Vagina (tissue), 2 donors: Measurements from ENCODE around the gene SEMA4A.

Experiments
- POLR2A ChIP-seq, 2 donors: fragments of 450-650 bp; IDR thresholded peaks; one replicate each; pipeline ENCODE4 v1.6.1; 2017; ENCODE audit warnings: antibody characterized with exemption in 2 of 2, mild to moderate bottlenecking in 2 of 2, moderate library complexity in 2 of 2
- POLR2AphosphoS5 ChIP-seq, 2 donors: sonication (generic); formaldehyde crosslinking; IDR thresholded peaks; one replicate each; pipeline ENCODE4 v1.9.0; 2017; ENCODE audit warnings: antibody characterized with exemption in 2 of 2, mild to moderate bottlenecking in 2 of 2, low read depth in 1 of 2; ENCODE audit not compliant: insufficient read depth in 1 of 2
- TF ChIP-seq, protein P1 (sequence below), 3 experiments: fragments of 450-650 bp in 2 of 3; fragments of 200-600 bp in 1 of 3; sonication (generic) in 1 of 3; IDR thresholded peaks; one replicate each; pipeline ENCODE4 v1.5.1; 2017 to 2019; ENCODE audit warnings: antibody characterized with exemption in 3 of 3, mild to moderate bottlenecking in 2 of 3, moderate library complexity in 2 of 3

DNA sequence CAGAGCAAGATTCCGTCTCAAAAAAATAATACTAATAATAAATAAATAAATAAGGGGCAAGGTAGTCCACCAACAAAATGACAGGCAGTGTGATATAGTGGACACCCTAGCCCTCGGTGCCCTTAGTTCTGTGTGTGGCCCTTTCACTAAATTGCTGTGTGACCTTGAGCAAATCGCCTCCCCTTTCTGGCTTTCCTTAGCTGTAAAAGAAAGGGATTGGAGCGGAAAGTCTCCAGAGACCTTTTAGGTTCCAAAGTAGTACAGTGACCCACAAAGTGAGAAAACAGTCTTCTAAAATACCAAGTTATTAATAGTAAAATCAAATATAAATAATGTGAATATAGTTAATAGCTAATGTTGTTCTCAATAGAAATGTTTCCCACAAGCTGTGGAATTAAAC is 31.3 kb upstream of the SEMA4A start:
- TF ChIP-seq POLR2A (IDR thresholded peaks at IDR 0.05) (no peak), POLR2AphosphoS5 (IDR thresholded peaks at IDR 0.05; ENCODE audit: insufficient read depth in 1 of 2, low read depth in 1 of 2) (no peak)
- TF ChIP-seq, protein P1, sequence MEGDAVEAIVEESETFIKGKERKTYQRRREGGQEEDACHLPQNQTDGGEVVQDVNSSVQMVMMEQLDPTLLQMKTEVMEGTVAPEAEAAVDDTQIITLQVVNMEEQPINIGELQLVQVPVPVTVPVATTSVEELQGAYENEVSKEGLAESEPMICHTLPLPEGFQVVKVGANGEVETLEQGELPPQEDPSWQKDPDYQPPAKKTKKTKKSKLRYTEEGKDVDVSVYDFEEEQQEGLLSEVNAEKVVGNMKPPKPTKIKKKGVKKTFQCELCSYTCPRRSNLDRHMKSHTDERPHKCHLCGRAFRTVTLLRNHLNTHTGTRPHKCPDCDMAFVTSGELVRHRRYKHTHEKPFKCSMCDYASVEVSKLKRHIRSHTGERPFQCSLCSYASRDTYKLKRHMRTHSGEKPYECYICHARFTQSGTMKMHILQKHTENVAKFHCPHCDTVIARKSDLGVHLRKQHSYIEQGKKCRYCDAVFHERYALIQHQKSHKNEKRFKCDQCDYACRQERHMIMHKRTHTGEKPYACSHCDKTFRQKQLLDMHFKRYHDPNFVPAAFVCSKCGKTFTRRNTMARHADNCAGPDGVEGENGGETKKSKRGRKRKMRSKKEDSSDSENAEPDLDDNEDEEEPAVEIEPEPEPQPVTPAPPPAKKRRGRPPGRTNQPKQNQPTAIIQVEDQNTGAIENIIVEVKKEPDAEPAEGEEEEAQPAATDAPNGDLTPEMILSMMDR (IDR thresholded peaks at IDR 0.05), result no peak
